Endothelial cell of umbilical vein (primary cell): Measurements from ENCODE around the gene SESN2. TPM values are rescaled to one million over a fixed set of nuclear protein-coding genes. Genes with fewer than 3 reads are reported as not detected.

Experiments used
- BruUV-seq: library from RNA; stranded (reverse); fragments of 400-500 nt; replicated peaks from 2 replicates; lab custom pipeline; 2021; lab: Mats Ljungman, UMichigan
- CTCF ChIA-PET: fragments of 300-600, 350-600 bp; sonication (Branson Sonifier 250); formaldehyde crosslinking; loops from one replicate; lab custom pipeline; 2021; ENCODE audit warnings: antibody characterized with exemption, inconsistent platforms; lab: Charles Lee
- POLR2A ChIA-PET: fragments of 300-600, 350-600 bp; sonication (Branson Sonifier 250); formaldehyde crosslinking; loops from one replicate; lab custom pipeline; 2021; ENCODE audit warnings: antibody characterized with exemption, inconsistent platforms; lab: Charles Lee
- DNase-seq: peaks from one replicate; pipeline ENCODE4 v3.0.0-alpha.2; 2011; ENCODE audit warnings: low read depth, low spot score
- FAIRE-seq: peaks from 2 replicates; lab custom pipeline; 2011; peaks lifted over from hg19 to GRCh38; lab: Jason Lieb, UNC
- H2AFZ ChIP-seq: 2 replicates; pipeline ENCODE4 v1.6.0; 2012; ENCODE audit warnings: low read depth, low read length, control low read depth, inconsistent platforms
- H3K27ac ChIP-seq: 2 replicates; pipeline ENCODE4 v1.5.1; 2011; ENCODE audit warnings: low read depth, mild to moderate bottlenecking, control low read depth, low read length, moderate library complexity; ENCODE audit not compliant: insufficient read depth
- H3K27me3 ChIP-seq, 2 experiments: 2 replicates each; pipeline versions ENCODE4 v1.6.0 to v1.6.1; 2011; ENCODE audit warnings: low read length in 2 of 2, mixed read lengths in 1 of 2; ENCODE audit not compliant: control insufficient read depth in 2 of 2, insufficient read depth in 2 of 2
- H3K36me3 ChIP-seq, 2 experiments: 2 replicates in 1 of 2; 3 replicates in 1 of 2; pipeline ENCODE4 v1.5.1; 2011; ENCODE audit warnings: low read length in 2 of 2, mild to moderate bottlenecking in 1 of 2, moderate library complexity in 1 of 2; ENCODE audit not compliant: control insufficient read depth in 2 of 2, insufficient read depth in 2 of 2; ENCODE audit errors: extremely low read depth in 1 of 2
- H3K4me1 ChIP-seq: 3 replicates; pipeline ENCODE4 v1.5.1; 2011; ENCODE audit warnings: mild to moderate bottlenecking, low read length; ENCODE audit not compliant: control insufficient read depth, insufficient read depth; ENCODE audit errors: extremely low read depth
- H3K4me2 ChIP-seq: 2 replicates; pipeline ENCODE4 v1.6.1; 2011; ENCODE audit warnings: low read length, control low read depth, mixed read lengths; ENCODE audit not compliant: insufficient read depth
- H3K4me3 ChIP-seq, 3 experiments: fragments of 200-600 bp in 1 of 3; sonication (generic), shearing (Covaris generic) in 1 of 3; replicated peaks in 1 of 3; 2 replicates each; pipeline ENCODE4 v1.5.1; 2011 to 2016; ENCODE audit warnings: control low read depth in 3 of 3, low read length in 3 of 3, mild to moderate bottlenecking in 2 of 3, inconsistent platforms in 1 of 3, low read depth in 1 of 3, moderate library complexity in 1 of 3; ENCODE audit not compliant: insufficient read depth in 1 of 3
- H3K79me2 ChIP-seq: 2 replicates; pipeline ENCODE4 v1.6.0; 2012; ENCODE audit warnings: low read length, inconsistent platforms; ENCODE audit not compliant: control insufficient read depth, insufficient read depth
- H3K9ac ChIP-seq: replicated peaks from 2 replicates; pipeline ENCODE3; 2011; ENCODE audit warnings: low read length, control low read depth; ENCODE audit not compliant: insufficient read depth; ENCODE audit errors: extremely low read depth
- H3K9me1 ChIP-seq: replicated peaks from 3 replicates; pipeline ENCODE4 v1.6.0; 2011; ENCODE audit warnings: mild to moderate bottlenecking, low read length; ENCODE audit not compliant: control insufficient read depth, insufficient read depth; ENCODE audit errors: extremely low read depth
- H3K9me3 ChIP-seq: replicated peaks from 2 replicates; pipeline ENCODE4 v1.5.1; 2012; ENCODE audit warnings: low read length, inconsistent platforms; ENCODE audit not compliant: control insufficient read depth, insufficient read depth
- H4K20me1 ChIP-seq: replicated peaks from 2 replicates; pipeline ENCODE3; 2011; ENCODE audit warnings: mild to moderate bottlenecking, low read length; ENCODE audit not compliant: control insufficient read depth, insufficient read depth; ENCODE audit errors: extremely low read depth
- CTCF ChIP-seq, 2 donors: IDR thresholded peaks; 1 replicate in 1 of 2; 2 replicates in 1 of 2; pipeline ENCODE4 v1.5.1; 2011; ENCODE audit warnings: low read length in 2 of 2, mild to moderate bottlenecking in 2 of 2, moderate library complexity in 2 of 2, control low read depth in 1 of 2, inconsistent platforms in 1 of 2, low read depth in 1 of 2; ENCODE audit not compliant: insufficient read depth in 1 of 2; ENCODE audit errors: extremely low read depth in 1 of 2
- EZH2 ChIP-seq: IDR thresholded peaks from 2 replicates; pipeline ENCODE4 v1.6.1; 2012; ENCODE audit warnings: borderline replicate concordance, low read depth, mild to moderate bottlenecking, moderate library complexity, low read length, inconsistent platforms; ENCODE audit not compliant: severe bottlenecking
- FOS ChIP-seq: IDR thresholded peaks from 2 replicates; pipeline ENCODE4 v1.6.1; 2011; ENCODE audit warnings: mild to moderate bottlenecking, low read length, moderate library complexity, borderline replicate concordance; ENCODE audit not compliant: insufficient read depth
- GATA2 ChIP-seq: IDR thresholded peaks from 2 replicates; pipeline ENCODE4 v1.7.0; 2011; ENCODE audit warnings: low read depth, mild to moderate bottlenecking, moderate library complexity, mixed read lengths, low read length; ENCODE audit not compliant: insufficient read length, insufficient read depth
- JUN ChIP-seq: IDR thresholded peaks from 2 replicates; pipeline ENCODE4 v1.6.1; 2011; ENCODE audit warnings: borderline replicate concordance, low read depth; ENCODE audit not compliant: insufficient read length, insufficient read depth
- MAX ChIP-seq: IDR thresholded peaks from 2 replicates; pipeline ENCODE4 v1.6.1; 2011; ENCODE audit not compliant: insufficient read depth, insufficient read length
- MYC ChIP-seq: IDR thresholded peaks from one replicate; pipeline ENCODE4 v1.6.1; 2011; ENCODE audit warnings: mild to moderate bottlenecking, low read depth, low read length
- POLR2A ChIP-seq: IDR thresholded peaks from 2 replicates; pipeline ENCODE4 v1.6.1; 2012; ENCODE audit warnings: low read depth, mild to moderate bottlenecking, control low read depth, low read length
- POLR2AphosphoS5 ChIP-seq: IDR thresholded peaks from 2 replicates; pipeline ENCODE4 v1.6.1; 2012; ENCODE audit warnings: low read depth, mild to moderate bottlenecking, control low read depth, low read length, moderate library complexity; ENCODE audit not compliant: insufficient read depth
- dilution Hi-C: fragments of 300-500 bp; cut with MboI; formaldehyde crosslinking; loops from one replicate; pipeline ENCODE4 v1.15.0; 2019; ENCODE audit warnings: low sequenced_read_pairs; ENCODE audit not compliant: extremely low pct_ligation_motif_present
- intact Hi-C: fragments of 100-400 bp; cut with micrococcal nuclease; formaldehyde crosslinking; loops from one replicate; pipeline ENCODE4 v1.10.0; 2022
- polyA plus RNA-seq, 4 experiments: library from polyadenylated mRNA; depleted of rRNA in 3 of 4; stranded (reverse) in 3 of 4; unstranded in 1 of 4; fragments of >200 nt; gene quantifications; 2 replicates each; pipeline versions ENCODE4 v1.2.1 to v1.2.3, GENCODE V29; 2011 to 2012; ENCODE audit warnings: missing spikeins in 1 of 4
- total RNA-seq: library from RNA; stranded (reverse); gene quantifications from 2 replicates; pipeline ENCODE4 v1.2.3, GENCODE V29; 2021

SESN2 gene
- total and polyA plus RNA-seq, 2 donors (not counting 3 experiments of a cell fraction or from before 2014, with no cell fraction given), result 11.6 to 13.2 TPM

- POLR2A ChIA-PET, result no interaction called here
- Histone ChIP-seq H3K36me3 (no peaks in the 10 kb centered on the region), H3K27me3 (no peaks in the 10 kb centered on the region), H3K79me2 (no peaks in the 10 kb centered on the region), H2AFZ (no peak overlapping the region), H4K20me1 (no peaks in the 10 kb centered on the region), H3K4me1 (no peaks in the 10 kb centered on the region), H3K27ac (no peak overlapping the region), H3K4me3 (no peak overlapping the region), H3K4me2 (no peak overlapping the region), H3K9me1 (no peaks in the 10 kb centered on the region), H3K9me3 (no peaks in the 10 kb centered on the region), H3K9ac (no peak overlapping the region)
- no TSS peak for BruUV-seq
- DNase-seq (no peak), FAIRE-seq (no peak)
- TF ChIP-seq JUN (no peak), FOS (no peak), MAX (no peak), POLR2A (no peak), GATA2 (no peak), CTCF (IDR thresholded peaks at IDR 0.05; ENCODE audit: extremely low read depth in 1 of 2, insufficient read depth in 1 of 2, low read depth in 1 of 2, low read length in 2 of 2) (no peak), EZH2 (no peak), POLR2AphosphoS5 (no peak), MYC (no peak)
- CTCF ChIA-PET, result interaction anchor here (0.6 to 1.5 kb wide), 4 partner anchors 24 to 66 kb away, joined by 3 to 6 read pairs (median 4); no protein-coding TSS in a partner anchor
- intact Hi-C loops, result no loop called here
- dilution Hi-C loops, result no loop called here
Observed at GRCh38 chr1:28314547-28314941, 55.2 kb downstream of the SESN2 start.
